HK-2 (cell line): Measurements from ENCODE around the gene NMT2.
A peak's percentile ranks its signal among the peaks of the same experiment; 100 is the strongest.

ENCODE experiments used
- DNase-seq: peaks from one replicate; pipeline ENCODE4 v3.0.0-alpha.2; 2018; ENCODE audit not compliant: unreplicated experiment

NMT2 gene

DNA sequence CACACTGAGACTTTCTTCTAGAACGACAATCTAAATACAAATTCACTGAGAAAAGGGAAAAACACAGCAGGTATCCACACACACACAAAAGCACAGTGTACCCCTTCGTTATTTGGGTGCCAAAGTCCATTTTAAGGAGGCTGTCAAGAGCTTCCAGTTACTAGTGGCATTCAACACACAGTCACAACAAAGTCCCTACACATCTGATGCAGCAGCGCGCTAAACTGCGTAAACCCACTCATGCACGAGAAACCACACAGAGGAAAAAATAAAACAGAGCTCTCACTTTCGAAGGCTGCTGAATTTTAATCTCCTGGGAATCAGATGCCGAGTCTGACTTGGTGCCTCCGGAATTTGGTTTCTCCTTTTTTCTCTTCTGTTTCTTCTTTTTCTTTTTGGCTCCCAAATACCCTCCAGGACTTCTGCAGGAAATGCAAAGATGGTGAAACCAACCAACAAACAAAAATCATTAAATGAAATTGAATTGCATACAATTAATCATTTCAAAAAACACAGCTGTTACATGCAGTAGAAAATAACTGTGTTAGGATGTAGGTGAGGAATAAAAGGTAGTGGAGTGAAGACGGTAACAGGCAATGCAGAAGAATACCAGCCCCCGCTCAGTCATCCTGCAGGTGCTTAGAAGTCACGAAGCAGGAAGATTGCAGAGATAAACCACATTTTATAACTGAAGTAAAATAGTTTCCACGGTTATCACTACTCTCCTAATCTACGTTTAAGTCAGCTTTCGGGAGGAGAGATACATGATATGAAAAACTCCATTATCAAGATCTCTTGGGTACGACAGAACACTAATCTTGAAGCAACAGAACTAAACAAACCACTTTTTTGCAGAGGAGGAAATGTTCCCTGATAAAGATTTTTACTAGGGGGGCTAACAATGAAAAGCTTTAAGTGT is 27.1 kb downstream of the NMT2 start:
- DNase-seq = no peak

GRCh38 chr10:15140698-15141097 is 27.8 kb downstream of the NMT2 start:
- DNase-seq = no peak

DNA sequence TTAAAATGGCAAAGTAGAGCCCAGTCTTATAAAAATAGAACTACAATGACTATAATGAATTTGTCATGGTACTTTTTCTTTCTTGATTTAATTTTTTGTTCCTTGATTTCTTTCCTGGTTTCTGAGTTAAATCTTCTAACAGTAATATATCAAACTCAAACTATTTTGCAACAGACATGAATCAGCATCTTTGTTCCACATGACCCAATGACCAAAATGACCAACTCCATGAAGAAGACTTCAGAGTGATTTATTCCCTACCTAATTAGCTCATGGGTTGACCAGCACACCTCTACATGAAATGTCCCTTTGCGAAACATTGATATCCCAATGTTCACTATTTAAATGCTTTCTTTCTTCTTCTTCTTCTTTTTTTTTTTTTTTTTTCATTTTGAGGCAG is 30.9 kb downstream of the NMT2 start:
- DNase-seq = no peak

GRCh38 chr10:15137036-15137359 is 31.5 kb downstream of the NMT2 start:
- DNase-seq = no peak

GRCh38 chr10:15136129-15137035 is 32.1 kb downstream of the NMT2 start:
- no peak for DNase-seq

DNA sequence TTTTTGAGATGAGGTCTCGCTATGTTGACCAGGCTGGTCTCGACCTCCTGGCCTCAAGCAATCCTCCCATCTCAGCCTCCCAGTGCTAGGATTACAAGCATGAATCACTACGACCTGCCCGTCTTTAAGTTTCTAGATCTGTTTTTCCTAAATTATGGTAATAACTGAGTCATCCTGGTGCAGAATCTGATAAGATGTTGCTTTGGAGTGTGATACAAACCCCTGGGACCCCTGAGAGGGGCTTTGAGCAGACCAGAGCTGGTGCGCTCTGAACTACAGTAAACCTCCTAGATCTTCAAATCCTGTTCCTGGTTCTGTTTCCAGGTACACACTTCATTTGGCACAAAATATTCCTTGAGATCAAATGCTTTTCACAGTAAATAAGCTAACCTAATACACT is 37.2 kb downstream of the NMT2 start:
- no peak for DNase-seq

DNA sequence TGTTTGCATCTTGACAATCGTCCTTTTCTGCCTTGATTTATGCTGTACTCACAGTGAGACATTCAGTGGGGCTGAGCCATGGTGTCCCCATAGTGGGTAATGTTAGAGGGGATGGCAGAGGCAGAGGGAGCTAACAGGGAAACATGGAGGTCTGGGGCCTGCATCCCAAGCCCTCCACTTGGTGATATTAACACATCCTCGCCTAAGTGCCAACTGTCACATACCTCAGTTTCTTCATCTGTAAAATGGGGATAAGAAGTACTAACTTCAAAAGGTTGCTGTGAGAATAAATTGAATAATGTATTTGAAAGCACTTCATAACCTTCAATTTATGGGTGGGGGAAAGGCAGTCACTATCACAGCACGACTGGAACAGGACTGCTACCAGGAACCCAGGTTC is 43.6 kb downstream of the NMT2 start:
- no peak for DNase-seq

GRCh38 chr10:15124190-15124589 is 44.3 kb downstream of the NMT2 start:
- no peak for DNase-seq

DNA sequence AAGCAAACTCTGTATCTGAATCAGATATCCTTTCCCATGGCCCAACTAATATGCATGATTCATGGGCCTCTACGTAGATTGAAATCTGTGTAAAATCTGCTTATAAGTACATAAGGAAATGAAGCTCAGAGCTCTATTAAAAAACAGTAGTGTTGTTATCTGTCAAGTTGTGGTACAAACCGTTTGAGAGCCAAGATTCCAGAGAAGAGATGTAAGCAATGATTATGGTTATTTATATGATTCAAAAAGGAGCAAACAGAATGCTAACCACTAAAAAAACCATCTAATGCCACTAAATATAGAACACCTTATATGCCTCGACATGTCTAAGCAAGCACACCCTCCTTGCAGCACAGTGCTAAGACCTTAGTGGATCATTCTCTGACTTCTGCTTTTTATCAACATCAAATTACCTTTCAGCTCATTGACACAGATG is 44.7 kb downstream of the NMT2 start:
- no peak for DNase-seq

- no peak for DNase-seq
Measured at GRCh38 chr10:15122477-15123030, 45.9 kb downstream of the NMT2 start.

DNA sequence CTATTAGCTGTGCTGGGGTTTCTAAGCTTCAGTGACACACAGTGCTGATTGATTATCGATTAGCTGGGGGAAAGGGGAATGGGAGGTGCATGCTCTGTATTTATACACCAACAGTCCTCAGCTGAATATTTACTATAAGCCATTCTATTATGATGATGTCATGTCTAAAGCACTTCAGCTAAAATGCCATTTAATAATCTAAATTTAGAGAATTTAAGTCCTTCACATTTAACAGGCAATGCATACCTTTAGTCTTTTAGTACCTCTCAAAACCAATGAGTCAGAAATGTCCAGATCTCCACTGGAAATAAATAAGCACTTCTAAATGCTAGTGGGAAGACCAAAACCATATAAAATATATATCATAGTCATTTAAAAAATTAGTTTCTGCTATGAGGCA is 46.8 kb downstream of the NMT2 start:
- no peak for DNase-seq

- no peak for DNase-seq
Measured at GRCh38 chr10:15120523-15120922, 48.0 kb downstream of the NMT2 start.

GRCh38 chr10:15118615-15119014 is 49.9 kb downstream of the NMT2 start:
- no peak for DNase-seq

DNA sequence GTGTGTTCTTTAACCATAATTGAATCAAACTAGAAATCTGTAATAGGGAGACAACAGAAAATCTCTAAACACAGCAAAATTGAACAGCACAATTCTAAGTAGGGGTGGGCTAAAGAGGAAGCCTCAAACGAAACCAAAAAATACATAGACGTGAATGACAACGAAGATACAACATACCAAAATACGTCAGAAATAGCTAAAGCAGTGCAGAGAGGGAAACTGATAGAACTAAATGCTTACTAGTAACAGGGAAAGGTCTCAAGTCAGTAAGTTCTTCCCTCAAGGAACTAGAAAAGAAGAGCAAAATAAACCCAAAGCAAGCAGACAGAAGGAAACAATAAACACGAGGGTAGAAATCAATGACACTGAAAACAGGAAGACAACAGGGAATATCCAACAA is 52.3 kb downstream of the NMT2 start:
- DNase-seq = no peak

GRCh38 chr10:15113766-15114165 is 54.7 kb downstream of the NMT2 start:
- no peak for DNase-seq

GRCh38 chr10:15112657-15113056 is 55.8 kb downstream of the NMT2 start:
- DNase-seq = no peak

DNA sequence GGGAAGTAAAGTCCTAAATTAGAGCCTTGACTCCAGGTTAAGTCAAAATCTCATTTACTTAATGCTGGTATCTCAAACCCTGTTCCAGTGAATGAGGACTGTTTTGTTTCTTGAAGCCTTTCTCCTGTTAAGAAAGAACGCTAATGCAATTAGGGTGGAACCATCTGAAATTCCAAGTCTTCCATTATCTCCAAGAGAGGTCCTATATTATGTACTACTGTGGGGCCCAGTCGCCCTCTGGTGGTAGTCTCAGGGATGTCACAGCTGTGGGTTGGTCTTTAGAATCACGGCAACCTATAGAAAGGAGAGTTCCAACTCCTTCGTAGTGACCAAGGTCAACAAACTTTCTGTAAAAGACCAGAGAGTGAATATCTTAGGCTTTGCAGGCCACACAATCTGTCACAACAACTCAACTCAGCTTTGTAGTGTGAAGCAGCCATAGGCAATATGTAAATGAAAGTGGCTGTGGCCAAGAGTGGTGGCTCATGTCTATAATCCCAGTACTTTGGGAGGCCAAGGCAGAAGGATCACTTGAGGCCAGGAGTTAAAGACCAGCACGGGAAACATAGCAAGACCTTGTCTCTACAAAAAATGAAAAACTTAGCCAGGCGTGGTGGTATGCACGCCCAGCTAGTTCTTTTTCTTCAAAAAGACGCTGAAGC is 62.0 kb downstream of the NMT2 start:
- peak; percentile 53 for DNase-seq

DNA sequence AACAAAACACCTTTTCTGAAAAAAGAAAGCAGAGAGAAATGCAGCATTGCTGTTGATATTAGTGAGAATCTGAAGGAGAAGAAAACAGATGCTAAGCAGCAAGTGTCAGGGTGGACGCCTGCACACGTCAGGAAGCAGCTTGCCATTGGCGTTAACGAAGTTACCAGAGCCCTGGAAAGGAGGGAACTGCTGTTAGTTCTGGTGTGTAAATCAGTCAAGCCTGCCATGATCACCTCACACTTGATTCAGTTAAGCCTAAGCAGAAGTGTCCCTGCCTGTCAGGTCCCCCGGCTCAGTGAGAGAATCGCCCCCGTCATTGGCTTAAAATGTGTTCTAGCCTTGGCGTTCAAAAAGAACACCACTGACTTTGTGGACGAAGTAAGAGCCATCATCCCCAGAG is 65.0 kb downstream of the NMT2 start:
- no peak for DNase-seq

DNA sequence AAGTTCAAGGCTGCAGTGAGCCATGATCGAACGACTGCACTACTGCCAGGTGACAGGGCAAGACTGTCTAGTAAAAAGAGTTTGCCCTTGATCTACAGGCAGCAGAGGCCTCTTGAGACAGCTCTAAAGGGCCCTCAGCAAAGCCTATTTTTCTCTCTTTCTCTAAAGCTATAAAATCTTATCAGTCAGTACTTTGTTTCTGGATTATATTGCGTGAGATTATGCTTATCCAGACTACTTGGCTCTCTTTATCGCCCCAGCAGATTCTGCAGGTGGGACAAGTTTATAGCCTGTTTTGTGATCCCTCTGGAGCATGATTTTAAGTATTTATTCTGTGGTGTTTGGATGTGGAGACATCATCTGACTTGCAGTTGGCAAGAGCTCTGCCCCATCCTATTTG is 68.6 kb downstream of the NMT2 start:
- DNase-seq = no peak

DNA sequence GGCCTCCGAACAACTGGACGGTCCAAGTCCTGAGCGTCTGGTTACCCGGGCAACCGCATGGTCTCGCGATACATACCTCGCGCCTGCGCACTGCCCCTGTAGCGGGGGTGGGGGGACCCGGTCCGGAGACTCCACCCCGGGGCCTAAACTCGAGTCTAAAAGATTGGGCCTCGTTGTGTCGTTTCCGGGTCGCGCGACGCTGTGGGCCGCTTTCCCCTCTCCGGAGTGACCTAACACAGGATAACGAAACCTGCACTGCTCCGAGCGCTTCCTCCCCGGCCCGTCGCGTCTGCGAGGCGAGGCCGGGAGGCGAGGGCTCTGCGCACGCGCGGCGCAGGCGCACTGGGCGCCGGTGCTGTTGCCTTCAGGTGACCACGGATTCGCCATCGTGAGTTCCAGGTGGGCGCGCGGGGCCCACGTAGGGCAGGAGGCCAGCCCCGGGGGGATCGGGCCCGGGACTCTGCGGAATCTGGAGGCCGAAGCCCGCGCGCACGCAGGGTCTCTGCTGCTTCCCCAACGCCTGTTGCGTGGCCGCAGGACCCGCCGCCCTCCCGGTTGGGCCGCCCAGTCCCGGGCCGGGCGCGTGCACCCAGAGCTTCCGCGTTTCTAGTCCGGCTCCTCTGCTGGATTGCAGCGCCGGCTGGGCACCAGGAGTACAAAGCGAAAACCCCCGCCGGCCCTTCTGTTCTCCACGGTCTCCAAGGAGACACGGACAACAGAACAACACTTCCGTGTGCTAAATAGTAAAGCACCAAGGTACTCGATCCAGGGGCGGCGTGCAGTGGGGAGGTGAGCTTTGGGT is 71.3 kb downstream of the NMT2 start, which contains the start of gene RPP38:
Gene RPP38 (plus strand): TSS at position 345 of the 802 bp plus-strand sequence. CDS start 5,960 bp downstream, outside the sequence.
- peak; percentile 92 for DNase-seq

DNA sequence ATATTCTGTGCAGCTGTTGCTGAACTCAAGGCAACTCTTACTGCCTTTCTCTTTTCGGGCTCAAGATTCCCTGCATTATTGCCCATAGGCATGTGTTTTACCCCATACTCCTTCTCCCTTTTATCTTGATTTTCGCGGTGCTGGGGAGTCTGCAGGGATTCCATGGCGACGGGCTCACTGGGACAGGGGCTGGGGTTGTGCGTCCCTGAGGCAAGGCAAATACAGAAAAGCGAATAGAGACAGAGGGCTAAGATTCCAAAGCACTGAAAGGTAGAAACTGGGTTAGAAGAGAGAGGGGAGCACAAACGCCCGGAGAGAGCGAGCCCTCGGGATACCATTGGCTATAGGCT is 71.9 kb downstream of the NMT2 start:
- no peak for DNase-seq
